Cardiac muscle cell (in vitro differentiated cells and primary cell): ENCODE data around the gene ADRA1B. TPM values are rescaled to one million over a fixed set of nuclear protein-coding genes. Genes with fewer than 3 reads are reported as not detected.

Source experiments
- DNase-seq, 2 donors: peaks; one replicate each; pipeline versions ENCODE4 v3.0.0 to v3.0.0-alpha.2; 2010 to 2017; ENCODE audit warnings: low read depth in 1 of 2, low spot score in 1 of 2
- H3K27ac ChIP-seq: fragments of 200-600 bp; sonication (generic); 2 replicates; pipeline ENCODE4 v1.5.1; 2016
- H3K27me3 ChIP-seq: fragments of 200-600 bp; sonication (generic); 2 replicates; pipeline ENCODE4 v1.6.0; 2016; ENCODE audit warnings: control low read depth
- H3K36me3 ChIP-seq: fragments of 200-600 bp; sonication (generic); 2 replicates; pipeline ENCODE4 v1.5.1; 2016; ENCODE audit warnings: control low read depth
- H3K4me1 ChIP-seq: fragments of 200-600 bp; sonication (generic); 2 replicates; pipeline ENCODE4 v1.8.1; 2017; ENCODE audit warnings: low read depth, mild to moderate bottlenecking, mixed run types
- H3K4me3 ChIP-seq: fragments of 200-600 bp; sonication (generic); 2 replicates; pipeline ENCODE4 v1.5.1; 2016; ENCODE audit warnings: mild to moderate bottlenecking
- H3K9me3 ChIP-seq: fragments of 200-600 bp; sonication (generic); 2 replicates; pipeline ENCODE4 v1.5.1; 2017; ENCODE audit warnings: low read depth, mild to moderate bottlenecking, control low read depth
- CTCF ChIP-seq: IDR thresholded peaks from 2 replicates; pipeline ENCODE4 v1.5.1; 2012; ENCODE audit warnings: low read depth, mild to moderate bottlenecking, low read length
- polyA plus RNA-seq: library from polyadenylated mRNA; unstranded; fragments of >200 nt; fragmentation: Nextera tagmentation; extraction: Ambion mirVana; gene quantifications from 2 replicates; pipeline ENCODE4 v1.2.1, GENCODE V29; 2016
- total RNA-seq: library from RNA; depleted of rRNA; stranded (reverse); fragments of >200 nt; gene quantifications from 2 replicates; pipeline ENCODE4 v1.2.3, GENCODE V29; 2016

Gene ADRA1B
- total and polyA plus RNA-seq, 2 experiments from 2014 or later = 0.84 to 2.9 TPM

GRCh38 chr5:159878988-159879471, 37.3 kb upstream of the ADRA1B start:
- H3K4me3 ChIP-seq = no peak overlapping the region
- H3K36me3 ChIP-seq = no peaks in the 10 kb centered on the region
- DNase-seq = peak; percentile 79 to 81
- H3K27ac ChIP-seq = peak overlapping the region; percentile 71
- H3K9me3 ChIP-seq = no peaks in the 10 kb centered on the region
- H3K27me3 ChIP-seq = no peaks in the 10 kb centered on the region
- TF ChIP-seq CTCF = no peak
- peaks cover 13% of the 10 kb centered on the region for H3K4me1 ChIP-seq

- H3K36me3 ChIP-seq = no peaks in the 10 kb centered on the region
- no peak overlapping the region for H3K4me3 ChIP-seq
- no peaks in the 10 kb centered on the region for H3K9me3 ChIP-seq
- no peak overlapping the region for H3K27ac ChIP-seq
- no peak for TF ChIP-seq CTCF
- H3K4me1 ChIP-seq = peaks cover 13% of the 10 kb centered on the region
- no peak for DNase-seq
- no peaks in the 10 kb centered on the region for H3K27me3 ChIP-seq
These were observed 35.6 kb upstream of the ADRA1B start for GRCh38 chr5:159880676-159881075.

- Histone ChIP-seq H3K27me3 (no peaks in the 10 kb centered on the region), H3K4me3 (no peak overlapping the region), H3K9me3 (no peaks in the 10 kb centered on the region), H3K4me1 (peaks cover 13% of the 10 kb centered on the region), H3K36me3 (no peaks in the 10 kb centered on the region), H3K27ac (no peak overlapping the region)
- no peak for TF ChIP-seq CTCF
- DNase-seq = no peak
These were observed 34.3 kb upstream of the ADRA1B start for GRCh38 chr5:159881967-159882366.

- Histone ChIP-seq H3K27me3 (no peaks in the 10 kb centered on the region), H3K9me3 (no peaks in the 10 kb centered on the region), H3K27ac (no peak overlapping the region), H3K36me3 (no peaks in the 10 kb centered on the region), H3K4me1 (peaks cover 13% of the 10 kb centered on the region), H3K4me3 (no peak overlapping the region)
- no peak for TF ChIP-seq CTCF
- DNase-seq = peak in 1 of 2 donors; percentile 56
These were observed 32.7 kb upstream of the ADRA1B start for GRCh38 chr5:159883522-159883950.

- no peaks in the 10 kb centered on the region for H3K27me3 ChIP-seq
- no peaks in the 10 kb centered on the region for H3K36me3 ChIP-seq
- no peak for TF ChIP-seq CTCF
- DNase-seq = no peak
- H3K4me1 ChIP-seq = no peaks in the 10 kb centered on the region
- no peak overlapping the region for H3K27ac ChIP-seq
- no peak overlapping the region for H3K4me3 ChIP-seq
- H3K9me3 ChIP-seq = no peaks in the 10 kb centered on the region
These were observed 31.2 kb upstream of the ADRA1B start for GRCh38 chr5:159884917-159885620.
